Measurements from ENCODE around the gene ZCCHC7. TPM values are rescaled to one million over a fixed set of nuclear protein-coding genes. Genes with fewer than 3 reads are reported as not detected.

The ZCCHC7 gene
- total and polyA plus RNA-seq, 2 experiments from 2014 or later = 29.8 to 38.8 TPM

GRCh38 chr9:37336150-37336549 lies 215.8 kb downstream of the ZCCHC7 start:
- Histone ChIP-seq H4K20me1 (replicated peaks; ENCODE audit: insufficient read depth) (no peaks in the 10 kb centered on the region; the same call in 1 of the 2 replicates), H3K4me2 (no peak overlapping the region), H3K4me3 (no peak overlapping the region), H3K4me1 (ENCODE audit: insufficient read depth) (peaks cover 32% of the 10 kb centered on the region), H3K27me3 (ENCODE audit: insufficient read depth) (no peaks in the 10 kb centered on the region), H2AFZ (no peak overlapping the region), H3F3A (replicated peaks; ENCODE audit: low read depth) (no peaks in the 10 kb centered on the region), H3K9me2 (ENCODE audit: insufficient read depth) (no peaks in the 10 kb centered on the region), H3K27ac (ENCODE audit: low read depth) (0 out of 2 replicates have a peak overlapping the region, but pooled peaks have one; percentile 9), H3K79me2 (replicated peaks; ENCODE audit: insufficient read depth) (no peaks in the 10 kb centered on the region), H3K36me3 (ENCODE audit: insufficient read depth) (no peaks in the 10 kb centered on the region)
- DNase-seq (ENCODE audit: low spot score) (no peak), ATAC-seq (no peak)
- TF ChIP-seq ETS1 (IDR thresholded peaks at IDR 0.05) (no peak), NANOG (IDR thresholded peaks at IDR 0.05; ENCODE audit: borderline replicate concordance) (no peak), ZNF462 (CRISPR knock-in tag; IDR thresholded peaks at IDR 0.05) (no peak), ZNF114 (CRISPR knock-in tag; IDR thresholded peaks at IDR 0.05) (no peak), CTCF (conservative IDR thresholded peaks at IDR 0.05; ENCODE audit: low read depth in 2 of 2) (no peak), STAT1 (IDR thresholded peaks at IDR 0.05; ENCODE audit: unreplicated experiment) (no peak)
- H3K4me1 Mint-ChIP-seq = peaks cover 23% of the 10 kb centered on the region
- H3K4me3 Mint-ChIP-seq = no peak overlapping the region
- H3K27me3 Mint-ChIP-seq (ENCODE audit: insufficient read depth, low read depth, poor library complexity) = no peaks in the 10 kb centered on the region
- H3K9me3 Mint-ChIP-seq = no peaks in the 10 kb centered on the region
- no peak overlapping the region for H3K27ac Mint-ChIP-seq
- H3K36me3 Mint-ChIP-seq (ENCODE audit: low read depth) = no peaks in the 10 kb centered on the region
